ENCODE measurements around the gene ITGB4.

ITGB4 gene

DNA sequence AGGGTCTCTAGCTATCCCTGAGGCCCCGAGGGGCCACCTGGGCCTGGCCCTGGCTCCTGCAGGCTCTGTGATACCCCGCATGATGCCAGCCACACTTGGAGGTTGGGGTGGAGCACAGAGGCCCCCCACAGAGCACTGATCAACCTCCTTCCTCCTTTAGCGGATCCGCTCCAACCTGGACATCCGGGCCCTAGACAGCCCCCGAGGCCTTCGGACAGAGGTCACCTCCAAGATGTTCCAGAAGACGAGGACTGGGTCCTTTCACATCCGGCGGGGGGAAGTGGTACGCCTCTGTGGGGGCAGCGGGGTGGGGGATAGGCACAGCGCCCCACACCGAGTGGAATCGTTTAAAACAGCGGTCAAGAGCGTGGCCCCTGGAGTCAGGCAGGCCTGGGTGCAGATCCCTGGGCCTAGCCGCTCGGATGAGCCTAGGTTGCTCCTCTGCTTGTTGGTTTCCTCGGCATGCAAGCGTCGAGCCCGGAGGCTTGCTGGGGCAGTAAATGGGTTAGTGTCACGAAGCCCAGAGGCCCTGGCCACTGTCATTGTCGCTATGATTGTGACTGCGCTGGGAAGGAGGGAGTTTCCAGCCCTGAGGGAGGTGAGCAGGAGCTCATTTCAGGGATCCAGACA, 9.9 kb downstream of the ITGB4 start:
- DNase-seq (ENCODE audit: low spot score) (no peak), FAIRE-seq (no peak)

DNA sequence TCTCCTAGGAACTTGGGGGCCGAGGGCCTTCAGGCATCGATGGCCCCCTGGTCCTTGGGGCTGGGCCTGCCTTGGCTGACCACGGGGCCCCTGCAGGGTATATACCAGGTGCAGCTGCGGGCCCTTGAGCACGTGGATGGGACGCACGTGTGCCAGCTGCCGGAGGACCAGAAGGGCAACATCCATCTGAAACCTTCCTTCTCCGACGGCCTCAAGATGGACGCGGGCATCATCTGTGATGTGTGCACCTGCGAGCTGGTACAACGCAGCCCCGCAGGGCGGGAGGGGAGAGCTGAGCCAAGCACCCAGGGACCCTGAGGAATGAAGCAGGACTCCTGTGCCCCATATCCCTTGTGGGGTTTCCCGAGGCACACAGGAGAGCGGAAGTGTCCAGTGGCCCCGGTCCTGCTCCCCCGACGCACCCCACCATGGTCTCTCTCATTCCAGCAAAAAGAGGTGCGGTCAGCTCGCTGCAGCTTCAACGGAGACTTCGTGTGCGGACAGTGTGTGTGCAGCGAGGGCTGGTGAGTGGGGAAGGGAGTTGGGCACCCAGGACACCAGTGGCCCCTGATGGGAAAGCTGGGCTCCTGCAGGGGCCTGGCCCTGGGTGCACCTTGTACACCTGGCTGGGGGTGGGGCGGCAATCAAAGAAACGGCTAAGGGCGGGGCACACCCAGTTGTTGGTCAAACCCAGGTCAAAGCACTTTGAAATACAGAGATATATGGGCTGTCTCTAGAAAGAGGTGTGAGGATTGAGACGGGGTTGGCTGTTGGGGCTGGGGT, 10.6 kb downstream of the ITGB4 start:
- no peak for DNase-seq (ENCODE audit: low spot score)
- FAIRE-seq, result no peak

DNA sequence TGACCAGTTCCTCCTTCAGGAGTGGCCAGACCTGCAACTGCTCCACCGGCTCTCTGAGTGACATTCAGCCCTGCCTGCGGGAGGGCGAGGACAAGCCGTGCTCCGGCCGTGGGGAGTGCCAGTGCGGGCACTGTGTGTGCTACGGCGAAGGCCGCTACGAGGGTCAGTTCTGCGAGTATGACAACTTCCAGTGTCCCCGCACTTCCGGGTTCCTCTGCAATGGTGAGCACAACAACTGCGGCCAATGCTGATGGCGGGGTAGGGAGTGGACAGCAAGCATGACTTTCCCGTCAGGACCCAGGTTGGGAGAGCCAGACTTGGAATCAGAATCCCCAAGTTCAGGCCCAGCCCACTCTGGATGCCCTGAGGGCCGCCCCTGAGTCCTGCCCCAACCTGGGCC, 12.2 kb downstream of the ITGB4 start:
- DNase-seq (ENCODE audit: low spot score), result no peak
- FAIRE-seq, result no peak

DNA sequence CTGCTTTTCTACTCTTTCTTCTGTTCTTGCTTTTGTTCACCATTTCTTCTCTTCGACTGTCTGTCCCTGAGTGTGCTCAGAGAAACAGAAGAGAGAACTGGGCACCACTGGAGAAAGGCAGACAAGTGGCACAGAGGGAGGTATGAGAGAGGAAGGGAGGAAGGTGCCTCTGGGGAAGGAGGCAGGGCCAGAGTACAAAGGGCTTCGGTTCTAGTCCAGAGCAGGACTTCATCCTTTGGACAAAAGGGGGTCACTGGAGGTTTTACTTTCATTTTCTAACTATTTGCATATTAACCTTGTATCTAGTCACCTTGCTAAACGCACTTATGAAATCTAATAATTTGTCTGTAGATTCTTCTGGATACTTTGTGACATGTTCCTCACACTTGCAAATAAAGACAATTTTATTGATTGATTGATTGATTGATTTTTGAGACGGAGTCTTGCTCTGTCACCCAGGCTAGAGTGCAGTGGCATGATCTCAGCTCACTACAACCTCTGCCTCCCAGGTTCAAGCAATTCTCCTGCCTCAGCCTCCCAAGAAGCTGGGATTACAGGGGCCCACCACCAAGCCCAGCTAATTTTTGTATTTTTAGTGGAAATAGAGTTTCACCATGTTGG, 13.5 kb downstream of the ITGB4 start:
- DNase-seq (ENCODE audit: low spot score) (no peak), FAIRE-seq (no peak)

DNA sequence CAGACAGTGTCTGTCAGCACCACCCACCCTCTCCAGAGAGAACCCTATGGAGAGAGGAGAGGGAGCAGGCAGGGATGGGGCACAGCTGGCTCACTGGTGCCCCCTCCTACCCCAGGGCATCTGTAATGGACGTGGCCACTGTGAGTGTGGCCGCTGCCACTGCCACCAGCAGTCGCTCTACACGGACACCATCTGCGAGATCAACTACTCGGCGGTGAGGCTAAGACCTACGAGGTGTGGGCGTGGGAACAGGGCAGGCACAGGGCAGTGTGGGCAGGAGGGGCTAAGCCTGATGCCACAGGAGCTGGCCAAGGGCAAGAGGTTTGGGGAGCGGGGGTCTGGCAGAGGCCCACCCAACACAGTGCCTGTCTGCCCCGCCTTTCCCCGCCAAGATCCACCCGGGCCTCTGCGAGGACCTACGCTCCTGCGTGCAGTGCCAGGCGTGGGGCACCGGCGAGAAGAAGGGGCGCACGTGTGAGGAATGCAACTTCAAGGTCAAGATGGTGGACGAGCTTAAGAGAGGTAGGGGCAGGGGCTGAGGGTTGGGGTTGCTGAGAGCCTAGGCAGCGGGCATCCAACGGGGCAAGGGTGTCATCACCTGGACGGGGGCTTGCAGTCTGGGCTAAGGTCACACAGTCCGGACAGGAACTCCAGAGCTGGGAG, 15.0 kb downstream of the ITGB4 start:
- no peak for DNase-seq (ENCODE audit: low spot score)

GRCh38 chr17:75737133-75737962, 16.1 kb downstream of the ITGB4 start:
- FAIRE-seq (no peak), DNase-seq (ENCODE audit: low spot score) (no peak)

More for the DNA sequence above, 15.0 kb downstream of the ITGB4 start:
- no peak for FAIRE-seq

- peak; percentile 42 for DNase-seq (ENCODE audit: low spot score)
These were observed 17.1 kb downstream of the ITGB4 start for GRCh38 chr17:75738218-75738802.

GRCh38 chr17:75739174-75739573, 17.9 kb downstream of the ITGB4 start:
- DNase-seq (ENCODE audit: low spot score) (no peak), FAIRE-seq (no peak)

More at GRCh38 chr17:75738218-75738802, 17.1 kb downstream of the ITGB4 start:
- FAIRE-seq, result no peak

DNA sequence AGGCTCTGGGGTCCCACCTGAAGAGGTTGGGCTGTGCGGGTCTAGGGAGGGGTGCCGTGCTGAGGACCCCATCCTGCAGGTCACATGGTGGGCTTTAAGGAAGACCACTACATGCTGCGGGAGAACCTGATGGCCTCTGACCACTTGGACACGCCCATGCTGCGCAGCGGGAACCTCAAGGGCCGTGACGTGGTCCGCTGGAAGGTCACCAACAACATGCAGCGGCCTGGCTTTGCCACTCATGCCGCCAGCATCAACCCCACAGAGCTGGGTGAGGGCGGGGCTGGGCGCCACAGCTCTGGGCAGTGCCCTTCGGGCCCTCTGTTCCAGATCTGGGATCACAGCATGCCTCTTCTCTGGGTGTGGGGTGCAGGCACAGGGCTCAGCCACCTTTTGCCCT, 18.5 kb downstream of the ITGB4 start:
- no peak for DNase-seq (ENCODE audit: low spot score)
- no peak for FAIRE-seq

GRCh38 chr17:75740215-75740614, 19.0 kb downstream of the ITGB4 start:
- no peak for DNase-seq (ENCODE audit: low spot score)
- no peak for FAIRE-seq

DNA sequence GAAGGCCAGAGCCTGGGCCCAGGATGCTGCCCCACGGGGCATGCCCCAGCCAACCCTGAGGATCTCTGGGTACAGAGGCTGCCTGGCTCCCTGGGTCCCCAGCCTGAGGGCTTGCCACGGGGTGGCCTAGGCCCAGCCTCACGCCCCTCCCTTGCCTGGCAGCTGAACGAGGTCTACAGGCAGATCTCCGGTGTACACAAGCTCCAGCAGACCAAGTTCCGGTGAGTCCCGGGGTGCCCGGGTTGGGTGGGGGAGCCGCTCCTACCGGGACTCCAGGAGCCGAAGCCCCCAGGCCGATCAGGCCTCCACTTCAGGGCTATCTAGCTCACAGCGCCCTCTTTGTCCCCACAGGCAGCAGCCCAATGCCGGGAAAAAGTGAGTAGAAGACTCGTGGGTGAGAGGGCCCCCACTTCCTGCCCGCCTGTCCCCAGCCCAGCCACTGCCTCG, 19.4 kb downstream of the ITGB4 start:
- no peak for FAIRE-seq

GRCh38 chr17:75742337-75742736, 21.1 kb downstream of the ITGB4 start:
- DNase-seq (ENCODE audit: low spot score) (no peak), FAIRE-seq (no peak)

More for the DNA sequence above, 19.4 kb downstream of the ITGB4 start:
- no peak for DNase-seq (ENCODE audit: low spot score)

- DNase-seq (ENCODE audit: low spot score), result no peak
- no peak for FAIRE-seq
These were observed 22.5 kb downstream of the ITGB4 start for GRCh38 chr17:75743625-75744206.

DNA sequence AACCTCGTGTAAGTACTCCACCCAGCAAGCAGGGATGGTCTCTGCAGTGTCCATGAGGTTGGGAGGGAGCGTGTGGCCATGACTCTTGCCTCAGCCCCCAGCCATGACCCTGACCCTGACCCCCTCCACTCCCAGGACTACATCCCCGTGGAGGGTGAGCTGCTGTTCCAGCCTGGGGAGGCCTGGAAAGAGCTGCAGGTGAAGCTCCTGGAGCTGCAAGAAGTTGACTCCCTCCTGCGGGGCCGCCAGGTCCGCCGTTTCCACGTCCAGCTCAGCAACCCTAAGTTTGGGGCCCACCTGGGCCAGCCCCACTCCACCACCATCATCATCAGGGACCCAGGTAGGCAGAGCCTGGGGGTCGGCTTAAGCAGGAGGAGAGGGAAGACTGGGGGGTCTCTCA, 27.4 kb downstream of the ITGB4 start:
- no peak for DNase-seq (ENCODE audit: low spot score)
- FAIRE-seq, result no peak

DNA sequence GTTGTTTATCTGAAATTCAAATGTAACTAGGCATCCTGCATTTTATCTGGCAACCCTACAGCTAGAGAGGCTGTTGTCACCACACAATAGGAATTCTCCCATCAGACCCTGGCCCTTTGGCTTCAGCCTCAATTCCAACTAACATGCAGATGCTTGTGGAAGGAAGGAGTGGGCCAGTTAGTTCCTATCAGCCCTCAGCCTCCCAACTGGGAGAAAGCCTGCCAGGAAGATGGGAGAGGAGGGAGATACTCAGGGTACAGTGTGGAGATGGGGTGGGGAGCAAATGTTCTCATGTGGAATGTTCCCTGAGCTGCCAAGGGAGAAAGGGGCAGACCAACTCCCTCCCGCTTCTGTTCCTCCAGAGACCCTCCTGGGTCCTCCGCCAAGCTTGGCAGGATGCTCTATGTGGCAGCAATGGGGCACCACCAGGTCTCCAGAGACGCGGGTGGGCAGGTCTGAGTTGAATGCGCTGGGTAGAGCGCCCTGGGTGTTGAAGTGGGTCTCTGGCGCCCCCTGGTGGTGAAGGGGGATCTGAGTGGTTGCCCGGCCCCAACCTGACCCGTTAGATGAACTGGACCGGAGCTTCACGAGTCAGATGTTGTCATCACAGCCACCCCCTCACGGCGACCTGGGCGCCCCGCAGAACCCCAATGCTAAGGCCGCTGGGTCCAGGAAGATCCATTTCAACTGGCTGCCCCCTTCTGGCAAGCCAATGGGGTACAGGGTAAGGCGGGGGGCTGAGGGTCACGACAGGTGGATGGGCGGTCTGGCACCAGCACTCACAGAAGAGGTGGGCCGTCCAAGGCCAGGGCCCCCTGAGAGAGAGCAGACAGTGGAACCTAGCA, 28.5 kb downstream of the ITGB4 start:
- DNase-seq (ENCODE audit: low spot score) (peak; percentile 53), FAIRE-seq (no peak)

DNA sequence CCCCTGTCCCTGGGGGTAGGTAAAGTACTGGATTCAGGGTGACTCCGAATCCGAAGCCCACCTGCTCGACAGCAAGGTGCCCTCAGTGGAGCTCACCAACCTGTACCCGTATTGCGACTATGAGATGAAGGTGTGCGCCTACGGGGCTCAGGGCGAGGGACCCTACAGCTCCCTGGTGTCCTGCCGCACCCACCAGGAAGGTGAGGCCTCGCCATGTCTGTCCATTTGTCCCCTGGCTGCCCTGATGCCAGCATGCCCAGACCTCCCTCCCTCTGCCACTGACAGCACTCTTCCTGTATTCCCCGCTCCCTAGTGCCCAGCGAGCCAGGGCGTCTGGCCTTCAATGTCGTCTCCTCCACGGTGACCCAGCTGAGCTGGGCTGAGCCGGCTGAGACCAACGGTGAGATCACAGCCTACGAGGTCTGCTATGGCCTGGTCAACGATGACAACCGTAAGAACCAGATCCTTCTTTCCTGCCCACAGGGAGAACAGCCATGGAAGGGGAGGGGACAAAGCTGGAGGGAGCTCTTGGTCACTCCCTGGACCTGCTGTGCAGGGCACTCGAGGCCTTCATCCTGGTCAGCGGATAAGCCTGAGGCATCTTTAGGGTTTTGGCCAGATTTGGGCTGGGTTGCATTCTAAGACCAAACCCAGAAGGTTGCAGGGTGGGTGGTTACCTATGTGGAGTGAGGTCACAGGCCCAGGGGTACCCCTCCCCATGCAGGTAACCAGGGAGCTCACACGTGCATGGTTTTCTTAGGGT, 29.6 kb downstream of the ITGB4 start:
- DNase-seq (ENCODE audit: low spot score) (no peak), FAIRE-seq (no peak)

GRCh38 chr17:75751676-75752404, 30.6 kb downstream of the ITGB4 start:
- DNase-seq (ENCODE audit: low spot score) (no peak), FAIRE-seq (no peak)

GRCh38 chr17:75752405-75752709, 31.1 kb downstream of the ITGB4 start:
- DNase-seq (ENCODE audit: low spot score), result no peak
- no peak for FAIRE-seq

Data from RCC 7860 (cell line).